Body of pancreas (tissue), 4 donors: ENCODE results near the gene LFNG. TPM values are rescaled to one million over a fixed set of nuclear protein-coding genes. Genes with fewer than 3 reads are reported as not detected.

ENCODE experiments used
- ATAC-seq: fragments of 150-250 bp; one replicate; pipeline ENCODE4 v1.9.1; 2016
- DNase-seq, 4 donors: peaks; one replicate each; pipeline ENCODE4 v3.0.0-alpha.2; 2019
- H3K27ac ChIP-seq, 4 donors: fragments of 200-600 bp; sonication (generic); 1 replicate in 3 of 4; 2 replicates in 1 of 4; pipeline versions ENCODE4 v1.5.1 to v1.6.1; 2016 to 2019; ENCODE audit warnings: mild to moderate bottlenecking in 1 of 4, mixed read lengths in 1 of 4, moderate library complexity in 1 of 4
- H3K27me3 ChIP-seq, 2 donors: fragments of 200-600 bp; sonication (generic); one replicate each; pipeline ENCODE4 v1.6.0; 2016; ENCODE audit warnings: mild to moderate bottlenecking in 1 of 2
- H3K36me3 ChIP-seq, 2 donors: fragments of 200-600 bp; sonication (generic); replicated peaks in 1 of 2; 2 replicates each; pipeline ENCODE4 v1.5.1; 2016; ENCODE audit warnings: low read depth in 2 of 2; ENCODE audit not compliant: insufficient read depth in 1 of 2
- H3K4me1 ChIP-seq: fragments of 200-600 bp; sonication (generic); one replicate; pipeline ENCODE4 v1.6.0; 2016
- H3K4me3 ChIP-seq, 2 donors: fragments of 200-600 bp; sonication (generic); 1 replicate in 1 of 2; 2 replicates in 1 of 2; pipeline ENCODE4 v1.5.1; 2016 to 2019
- H3K9me3 ChIP-seq, 3 donors: fragments of 200-600 bp; sonication (generic); 1 replicate in 2 of 3; 2 replicates in 1 of 3; pipeline ENCODE4 v1.5.1; 2016
- POLR2A ChIP-seq, 3 donors: fragments of 450-650 bp; IDR thresholded peaks; one replicate each; pipeline ENCODE4 v1.6.1; 2016; ENCODE audit warnings: antibody characterized with exemption in 3 of 3, mild to moderate bottlenecking in 2 of 3
- WGBS, 2 donors: methylation state at CpG; one replicate each; pipeline ENCODE4 v1.1.5; 2017; 5-methylcytosine and 5-hydroxymethylcytosine counted together
- intact Hi-C: fragments of 100-400 bp; cut with DNase I; formaldehyde crosslinking; loops from one replicate; pipeline ENCODE4 v1.15.1; 2023
- total RNA-seq, 2 donors: library from RNA; depleted of rRNA; stranded (reverse); fragments of >200 nt; gene quantifications; one replicate each; pipeline ENCODE4 v1.1.0, GENCODE V29; 2016
- TF ChIP-seq, protein P1 (sequence below), 7 experiments: fragments of 450-650 bp in 4 of 7; fragments of 200-600 bp in 3 of 7; sonication (generic) in 3 of 7; IDR thresholded peaks; one replicate each; pipeline ENCODE4 v1.5.1; 2016 to 2019; ENCODE audit warnings: antibody characterized with exemption in 7 of 7

The LFNG gene
- total RNA-seq, 2 donors from 2014 or later, result 47.8 to 142 TPM

- H3K9me3 ChIP-seq, result peaks cover 0 to 10% (median 0%) of the 10 kb centered on the region in 3 donors
- ATAC-seq (no peak), DNase-seq (no peak)
- no peak overlapping the region for H3K4me3 ChIP-seq
- peaks cover 0 to 4% of the 10 kb centered on the region in 2 donors for H3K27me3 ChIP-seq
- no peak overlapping the region for H3K27ac ChIP-seq
- peaks cover 17% of the 10 kb centered on the region for H3K4me1 ChIP-seq
- intact Hi-C loops, result no loop called here
- H3K36me3 ChIP-seq, result no peaks in the 10 kb centered on the region
- TF ChIP-seq POLR2A (IDR thresholded peaks at IDR 0.05), result no peak
- TF ChIP-seq, protein P1, sequence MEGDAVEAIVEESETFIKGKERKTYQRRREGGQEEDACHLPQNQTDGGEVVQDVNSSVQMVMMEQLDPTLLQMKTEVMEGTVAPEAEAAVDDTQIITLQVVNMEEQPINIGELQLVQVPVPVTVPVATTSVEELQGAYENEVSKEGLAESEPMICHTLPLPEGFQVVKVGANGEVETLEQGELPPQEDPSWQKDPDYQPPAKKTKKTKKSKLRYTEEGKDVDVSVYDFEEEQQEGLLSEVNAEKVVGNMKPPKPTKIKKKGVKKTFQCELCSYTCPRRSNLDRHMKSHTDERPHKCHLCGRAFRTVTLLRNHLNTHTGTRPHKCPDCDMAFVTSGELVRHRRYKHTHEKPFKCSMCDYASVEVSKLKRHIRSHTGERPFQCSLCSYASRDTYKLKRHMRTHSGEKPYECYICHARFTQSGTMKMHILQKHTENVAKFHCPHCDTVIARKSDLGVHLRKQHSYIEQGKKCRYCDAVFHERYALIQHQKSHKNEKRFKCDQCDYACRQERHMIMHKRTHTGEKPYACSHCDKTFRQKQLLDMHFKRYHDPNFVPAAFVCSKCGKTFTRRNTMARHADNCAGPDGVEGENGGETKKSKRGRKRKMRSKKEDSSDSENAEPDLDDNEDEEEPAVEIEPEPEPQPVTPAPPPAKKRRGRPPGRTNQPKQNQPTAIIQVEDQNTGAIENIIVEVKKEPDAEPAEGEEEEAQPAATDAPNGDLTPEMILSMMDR (IDR thresholded peaks at IDR 0.05), result no peak
- WGBS, 2 donors, result 76 to 82% methylated on average over 4 of the region's 4 CpGs
Measured at GRCh38 chr7:2481195-2481594, 38.4 kb upstream of the LFNG start.

DNA sequence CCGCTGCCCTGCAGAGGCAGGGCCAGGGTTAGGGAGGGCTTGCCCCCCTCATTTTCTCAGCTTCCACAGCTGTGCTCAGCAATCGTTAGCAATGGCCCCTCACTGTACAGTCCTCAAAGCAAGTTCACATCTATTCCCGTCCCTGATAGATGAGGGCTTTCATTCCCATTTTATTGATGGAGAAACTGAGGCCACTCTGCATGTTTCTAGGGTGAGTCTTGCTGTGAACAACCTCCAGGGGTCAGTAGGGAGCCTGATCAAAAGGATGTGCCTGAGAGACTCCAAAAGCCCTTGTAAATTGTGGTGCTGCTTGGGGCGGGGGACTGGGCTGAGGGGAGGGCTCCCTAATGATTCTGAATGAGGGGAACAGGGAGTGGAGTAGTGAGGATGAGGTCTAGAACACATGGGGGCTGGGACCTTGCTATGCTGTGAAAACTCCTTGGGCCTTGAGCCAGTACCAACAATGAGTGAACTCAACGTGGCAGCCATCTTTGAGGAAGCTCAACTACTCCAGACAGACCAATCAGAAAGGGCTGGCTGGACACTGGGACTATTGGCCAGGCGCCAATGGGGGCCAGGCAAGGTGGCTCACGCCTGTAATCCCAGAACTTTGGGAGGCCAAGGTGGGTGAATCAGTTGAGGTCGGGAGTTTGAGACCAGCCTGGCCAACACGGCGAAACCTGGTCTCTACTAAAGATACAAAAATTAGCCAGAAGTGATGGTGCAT lies 36.7 kb upstream of the LFNG start:
- H3K27me3 ChIP-seq, result no peaks in the 10 kb centered on the region
- H3K4me3 ChIP-seq, result no peak overlapping the region
- no peak overlapping the region for H3K27ac ChIP-seq
- TF ChIP-seq, protein P1 (IDR thresholded peaks at IDR 0.05), result no peak
- no peak for TF ChIP-seq POLR2A (IDR thresholded peaks at IDR 0.05)
- H3K36me3 ChIP-seq, result no peaks in the 10 kb centered on the region
- 74 to 75% methylated on average over 7 to 10 of the region's 10 CpGs for WGBS, 2 donors
- H3K9me3 ChIP-seq, result peaks cover 0 to 10% (median 0%) of the 10 kb centered on the region in 3 donors
- ATAC-seq (no peak), DNase-seq (no peak)
- intact Hi-C loops, result no loop called here
- H3K4me1 ChIP-seq, result peaks cover 11% of the 10 kb centered on the region

- intact Hi-C loops, result no loop called here
- peaks cover 0 to 10% (median 0%) of the 10 kb centered on the region in 3 donors for H3K9me3 ChIP-seq
- TF ChIP-seq, protein P1 (IDR thresholded peaks at IDR 0.05), result no peak
- no peak for TF ChIP-seq POLR2A (IDR thresholded peaks at IDR 0.05)
- ATAC-seq, result no peak
- WGBS, 2 donors, result 54 to 59% methylated on average over 5 of the region's 5 CpGs
- H3K36me3 ChIP-seq, result no peaks in the 10 kb centered on the region
- peaks cover 5% of the 10 kb centered on the region for H3K4me1 ChIP-seq
- DNase-seq, result no peak
- no peak overlapping the region for H3K27ac ChIP-seq
- H3K27me3 ChIP-seq, result no peaks in the 10 kb centered on the region
- no peak overlapping the region for H3K4me3 ChIP-seq
Measured at GRCh38 chr7:2483494-2483893, 36.1 kb upstream of the LFNG start.

DNA sequence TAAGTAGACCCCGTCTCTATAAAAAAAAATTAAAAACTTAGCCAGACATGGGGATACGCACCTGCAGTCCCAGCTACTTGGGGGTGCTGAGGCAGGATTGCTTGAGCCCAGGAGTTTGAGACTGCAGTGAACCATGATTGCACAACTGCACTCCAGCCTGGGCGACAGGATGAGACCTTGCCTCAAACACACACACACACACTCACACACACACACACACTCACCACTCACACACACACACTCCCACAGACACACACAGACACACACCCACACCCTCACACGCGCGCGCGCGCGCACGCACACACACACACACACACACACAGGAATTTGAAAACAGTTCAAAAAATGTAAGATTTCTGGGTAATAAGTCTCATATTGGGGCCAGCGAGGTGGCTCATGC lies 34.7 kb upstream of the LFNG start:
- 82 to 85% methylated on average over 12 of the region's 12 CpGs for WGBS, 2 donors
- intact Hi-C loops, result no loop called here
- TF ChIP-seq, protein P1 (IDR thresholded peaks at IDR 0.05), result no peak
- no peak for TF ChIP-seq POLR2A (IDR thresholded peaks at IDR 0.05)

More for the DNA sequence above, 34.7 kb upstream of the LFNG start:
- Histone ChIP-seq H3K27ac (no peak overlapping the region), H3K4me3 (no peak overlapping the region), H3K36me3 (no peaks in the 10 kb centered on the region), H3K9me3 (peaks cover 0 to 10% (median 0%) of the 10 kb centered on the region in 3 donors), H3K4me1 (no peaks in the 10 kb centered on the region), H3K27me3 (no peaks in the 10 kb centered on the region)
- DNase-seq (no peak), ATAC-seq (no peak)
